SKM-1 (cell line): ENCODE results near the gene OSBPL5.

Experiments
- DNase-seq: peaks from one replicate; lab custom pipeline; 2025; ENCODE audit not compliant: unreplicated experiment; lab: John Stamatoyannopoulos, UW

The OSBPL5 gene

DNA sequence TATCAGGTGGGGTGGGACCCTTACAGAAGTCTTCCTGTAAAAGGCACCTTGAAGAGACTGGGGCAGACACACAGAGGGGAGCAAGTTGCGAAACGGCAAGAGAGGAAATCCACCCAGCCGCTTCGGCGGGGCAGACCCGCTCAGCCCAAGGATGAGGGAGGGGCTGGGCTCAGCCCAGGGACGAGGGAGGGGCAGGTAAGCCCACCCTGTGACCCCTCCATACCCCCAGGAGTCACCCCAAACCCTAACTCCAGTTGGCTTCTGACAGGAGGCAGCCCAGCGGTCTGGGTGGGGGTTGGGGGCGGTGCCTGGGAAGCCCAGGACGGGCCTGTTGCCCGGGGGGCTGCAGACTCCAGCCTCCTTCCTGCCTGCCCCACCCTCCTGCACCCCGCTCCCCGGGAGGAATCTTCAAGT is 965 bp downstream of the OSBPL5 start:
- no peak for DNase-seq

DNA sequence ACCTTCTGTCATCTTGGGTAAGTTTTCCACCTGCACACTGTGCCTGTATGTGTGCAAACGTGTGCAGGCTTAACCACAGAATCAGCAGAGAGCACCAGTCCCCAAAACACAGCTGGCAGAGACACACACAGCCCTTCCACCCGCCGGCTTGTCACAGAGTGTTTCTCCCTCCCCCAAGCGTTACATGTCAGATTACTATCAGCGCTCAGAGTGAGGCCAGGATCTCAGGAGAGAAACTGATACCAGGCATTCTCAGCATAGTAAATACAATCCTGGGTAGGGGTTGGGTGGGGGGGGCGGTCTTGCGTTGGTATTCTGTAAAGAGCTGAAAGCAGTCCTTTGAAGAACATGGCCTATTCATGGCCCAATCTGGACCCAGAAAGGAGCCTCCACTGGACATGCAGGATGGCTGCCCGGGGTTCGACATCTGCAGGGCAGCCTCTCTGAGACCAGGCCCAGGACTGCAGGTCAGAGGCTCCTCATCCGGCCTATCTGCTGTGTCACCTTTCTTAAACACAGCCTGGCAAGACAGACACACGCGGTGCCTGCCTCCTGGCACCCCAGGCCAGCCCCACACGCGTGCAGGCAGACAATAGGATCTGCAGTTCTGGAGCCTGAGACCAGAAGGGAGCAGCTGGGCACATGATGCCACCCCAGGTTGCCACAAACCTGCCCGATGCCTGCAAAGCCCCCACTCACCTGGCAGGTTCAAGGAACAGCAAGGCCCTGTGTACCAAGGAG is 1.7 kb downstream of the OSBPL5 start:
- no peak for DNase-seq

DNA sequence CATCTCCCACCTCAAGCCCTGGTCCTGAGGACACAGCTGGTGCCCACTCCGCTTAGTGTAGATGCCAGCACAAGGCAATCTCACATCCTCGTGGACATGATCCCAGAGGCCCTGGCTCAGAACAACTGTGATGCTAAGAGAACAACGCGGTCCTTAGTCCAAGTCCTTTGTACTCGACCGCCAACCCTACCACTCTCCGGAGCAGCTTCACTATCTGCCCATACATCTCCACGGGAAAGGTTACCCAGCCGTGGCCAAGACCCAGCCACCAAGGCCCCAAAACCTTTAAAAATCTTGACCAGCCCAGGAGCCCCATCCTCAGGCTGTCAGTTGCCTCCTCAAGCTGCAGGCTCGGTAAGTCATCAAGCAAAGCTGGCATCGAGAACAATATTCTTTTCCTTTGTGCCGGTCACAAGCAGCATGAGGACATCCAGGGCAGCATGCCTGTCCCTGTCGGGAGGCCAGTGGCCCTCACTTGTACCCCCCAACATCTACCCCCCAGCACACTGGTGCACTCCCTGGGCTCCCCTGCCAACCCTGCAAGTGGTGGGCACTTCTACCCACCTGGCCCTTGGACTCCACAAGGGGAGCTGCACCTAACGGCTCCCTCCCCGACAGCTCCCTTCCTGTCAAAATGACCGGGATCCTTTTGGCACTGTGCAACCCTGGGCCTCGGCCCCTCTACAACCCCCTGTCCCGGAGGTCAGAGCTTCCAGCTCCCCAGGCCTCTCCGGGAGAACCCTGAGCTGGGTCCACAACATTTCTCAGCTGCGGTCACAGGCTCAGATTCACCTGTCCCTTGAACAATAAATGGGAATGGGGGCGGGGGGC is 2.5 kb downstream of the OSBPL5 start:
- DNase-seq: no peak

DNA sequence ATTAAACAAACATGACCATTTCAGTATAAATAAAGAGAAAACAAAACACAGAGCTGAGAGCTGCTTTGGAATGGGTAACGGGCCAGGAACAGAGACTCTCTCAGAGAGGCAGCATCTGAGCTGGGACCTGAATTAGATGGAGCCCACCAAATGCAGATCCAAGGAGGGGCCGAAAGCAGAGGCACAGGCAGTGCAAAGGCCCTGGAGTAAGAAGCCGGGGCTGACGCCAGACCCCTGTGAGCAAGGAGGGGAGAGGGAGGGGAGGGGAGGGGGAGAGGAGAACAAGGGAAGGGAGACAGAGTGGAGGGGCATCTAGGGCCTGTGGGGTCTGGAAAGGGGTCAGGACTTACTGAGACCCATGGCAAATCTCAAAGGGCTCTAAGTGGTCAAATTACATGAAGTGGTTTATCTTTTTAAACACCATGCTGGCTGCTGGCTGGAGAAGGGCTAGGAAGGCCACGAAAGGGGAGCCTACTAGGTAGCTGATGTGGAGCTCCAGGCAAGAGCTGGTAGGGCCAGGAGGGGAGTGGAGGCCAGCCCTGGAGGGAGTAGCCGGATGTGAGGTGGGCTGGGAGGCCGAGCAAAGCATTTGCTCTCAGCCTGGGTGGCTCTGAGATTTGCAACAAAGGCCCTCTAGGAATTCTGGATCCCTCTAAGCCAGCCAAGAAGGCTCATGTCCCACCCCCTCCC is 3.2 kb downstream of the OSBPL5 start:
- no peak for DNase-seq

DNA sequence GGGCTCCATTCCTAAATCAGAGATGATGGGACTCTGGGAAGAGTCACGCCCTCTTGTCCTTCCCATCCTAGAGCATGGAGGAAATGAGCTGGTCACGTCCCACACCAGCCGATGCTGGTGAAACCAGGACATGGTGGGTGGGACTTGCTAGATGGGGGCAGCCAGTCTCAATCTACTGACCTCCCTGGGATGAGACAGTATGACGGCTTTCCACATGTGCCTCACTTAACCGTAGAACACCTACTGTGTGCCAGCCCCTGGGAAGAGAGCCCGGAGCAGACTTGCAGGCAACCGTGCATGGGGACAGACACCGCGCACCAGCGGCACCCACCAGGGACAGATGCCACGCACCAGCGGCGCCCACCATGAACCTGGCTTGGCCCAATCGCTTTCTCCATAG is 3.8 kb downstream of the OSBPL5 start:
- DNase-seq: no peak

DNA sequence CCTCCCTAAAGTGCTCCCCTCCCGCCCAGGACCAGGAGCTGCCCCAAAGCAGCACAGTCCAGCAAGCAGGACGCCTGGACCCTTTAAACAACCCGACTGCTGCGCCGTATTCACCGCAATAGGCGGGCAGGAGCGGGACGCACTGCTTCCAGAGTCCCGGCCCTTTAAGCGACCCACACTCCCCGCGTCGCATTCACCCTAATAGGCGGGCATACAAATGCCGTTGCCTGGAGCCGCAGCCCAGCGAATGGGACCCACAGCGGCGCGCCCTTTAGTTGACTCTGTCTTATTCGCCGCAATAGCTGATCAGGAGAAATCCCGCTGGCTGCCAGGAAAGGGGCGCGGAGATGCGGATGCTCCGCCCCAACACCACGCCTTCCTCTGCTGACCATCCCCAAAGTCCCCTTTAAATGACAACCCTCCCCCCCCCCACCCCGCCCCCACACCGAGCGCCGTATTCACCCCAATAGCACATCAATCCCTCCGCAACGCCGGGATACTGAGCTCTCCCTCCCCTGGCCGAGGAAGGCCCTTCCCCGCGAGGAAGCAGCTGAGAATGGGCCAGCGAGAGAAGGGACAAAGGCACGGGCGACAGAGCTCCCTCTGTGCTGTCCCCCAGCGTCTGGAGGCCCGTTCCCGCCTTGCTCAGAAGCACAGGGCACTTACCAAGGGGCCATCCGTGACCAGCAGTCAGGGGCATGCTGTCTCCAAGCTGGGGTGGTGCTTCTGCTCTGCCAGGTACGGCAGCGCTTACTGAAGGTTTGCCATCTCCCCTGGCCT is 4.7 kb downstream of the OSBPL5 start:
- no peak for DNase-seq

DNA sequence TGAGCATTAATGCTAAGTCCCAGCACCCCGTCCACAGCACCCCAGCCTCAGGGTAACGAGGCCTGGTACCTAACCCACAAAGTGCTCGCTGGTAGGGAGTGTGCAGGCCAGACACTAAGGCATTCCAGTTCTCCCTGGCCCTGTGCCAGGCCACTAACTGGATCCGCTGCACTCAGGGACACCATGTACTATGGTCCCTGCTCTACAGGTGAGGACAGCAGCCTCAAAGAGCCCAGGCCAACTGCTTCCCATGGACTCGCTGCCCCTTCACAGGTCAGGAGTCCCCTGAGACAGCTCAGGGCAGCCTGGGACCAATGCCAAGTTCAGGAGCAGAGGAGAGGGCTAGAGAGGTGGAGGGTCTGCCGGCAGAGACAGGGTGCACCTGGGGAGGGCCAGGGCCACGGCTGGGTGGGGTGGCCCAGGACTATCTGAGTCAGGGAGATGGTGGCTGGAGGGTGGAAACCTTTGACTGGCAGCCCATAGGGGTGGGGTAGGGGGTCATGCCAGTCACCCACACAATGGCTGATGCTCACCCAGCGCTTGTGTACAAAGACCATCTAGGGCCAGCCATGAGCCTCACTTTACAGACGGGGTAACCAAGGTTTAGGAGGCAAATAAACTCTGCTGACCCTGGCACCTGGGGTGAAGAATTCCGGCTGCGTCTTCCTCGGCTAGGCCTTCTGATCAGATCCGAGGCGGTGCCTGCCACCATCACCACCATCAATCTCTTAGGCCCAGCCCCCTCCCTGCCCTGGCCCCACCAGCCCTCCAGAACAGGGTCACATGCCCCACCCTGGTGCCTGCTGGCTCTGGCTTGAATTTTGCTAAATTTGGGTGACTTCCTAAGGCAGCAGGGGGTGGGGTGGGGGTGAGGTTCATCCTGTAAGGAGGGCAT is 5.6 kb downstream of the OSBPL5 start:
- no peak for DNase-seq

DNA sequence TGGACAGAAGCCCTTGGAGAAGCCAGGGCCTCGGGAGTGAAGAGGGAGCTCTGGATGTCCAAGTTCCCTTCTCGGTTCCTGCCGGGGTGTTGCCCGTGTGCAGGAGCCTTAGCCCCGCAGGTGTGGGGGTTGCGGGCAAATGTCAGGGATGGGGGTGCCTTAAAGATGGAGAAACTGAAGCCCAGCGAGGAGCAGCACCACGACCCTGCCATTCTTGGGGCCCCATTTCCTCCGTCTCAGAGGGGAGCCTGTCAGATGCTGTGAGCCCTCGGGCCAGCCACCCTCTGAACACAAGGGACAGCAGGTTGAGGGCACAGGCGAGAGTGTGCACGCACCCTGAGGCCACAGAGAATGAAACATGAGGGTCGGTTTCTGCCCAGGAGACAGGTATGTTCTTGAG is 6.3 kb downstream of the OSBPL5 start:
- no peak for DNase-seq

DNA sequence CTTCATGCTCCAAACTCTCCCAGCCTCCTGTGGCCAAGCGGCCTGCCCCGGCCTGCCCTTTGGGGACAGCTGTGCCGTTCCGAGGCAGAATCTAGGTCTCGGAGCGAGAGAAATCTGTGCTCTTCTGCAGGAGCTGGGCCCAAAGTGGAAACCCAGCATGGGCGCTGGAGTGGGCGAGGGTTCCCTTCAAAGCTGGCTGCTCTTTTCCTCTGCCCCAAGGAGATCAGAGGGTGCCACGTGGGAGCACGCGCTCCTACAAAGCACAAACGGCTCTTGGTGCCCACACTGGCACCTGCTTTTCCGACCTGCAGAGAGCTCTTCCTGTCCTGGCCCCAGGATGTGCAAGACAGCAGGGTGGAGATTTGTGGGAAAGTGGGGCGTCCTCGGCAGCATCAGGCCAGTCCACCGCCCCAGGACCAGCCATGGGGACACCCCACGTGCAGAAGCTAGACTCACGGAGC is 6.9 kb downstream of the OSBPL5 start:
- DNase-seq: no peak

DNA sequence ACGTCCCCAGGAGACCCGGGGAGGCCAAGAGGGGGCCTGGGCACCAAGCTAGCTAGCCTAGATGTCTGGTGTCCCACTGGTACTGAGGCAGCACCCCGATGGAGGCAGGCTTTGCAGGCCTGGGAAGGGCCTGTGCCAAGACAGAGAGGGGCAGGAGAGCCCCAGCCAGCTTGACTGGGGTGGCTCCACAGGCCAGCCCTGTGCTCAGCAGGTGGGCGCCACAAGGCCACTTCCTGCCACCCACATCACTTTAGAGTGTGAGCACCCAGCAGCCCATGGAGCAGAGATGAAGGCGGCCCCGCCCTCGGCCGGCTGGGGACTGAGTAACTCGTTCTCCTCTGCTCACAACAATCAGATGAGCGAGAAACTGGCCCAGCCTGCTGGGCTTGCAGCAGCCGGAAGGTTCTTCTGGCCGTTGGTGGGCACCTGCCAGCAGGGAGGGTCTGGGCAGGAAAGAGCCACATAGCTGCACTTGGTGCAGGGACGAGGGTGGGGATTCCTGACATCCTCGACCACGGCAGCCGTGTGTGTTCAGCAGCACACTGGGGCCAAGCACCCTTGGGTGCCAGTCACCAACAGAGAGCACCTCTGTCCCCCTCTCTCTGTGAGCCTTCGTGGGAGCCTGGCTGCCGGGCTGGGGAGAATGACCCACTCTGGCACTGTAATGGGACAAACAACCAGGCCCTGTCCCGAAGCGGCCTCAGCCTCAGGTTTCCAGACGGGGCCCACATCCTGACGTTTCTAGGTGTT is 7.6 kb downstream of the OSBPL5 start:
- DNase-seq: no peak

DNA sequence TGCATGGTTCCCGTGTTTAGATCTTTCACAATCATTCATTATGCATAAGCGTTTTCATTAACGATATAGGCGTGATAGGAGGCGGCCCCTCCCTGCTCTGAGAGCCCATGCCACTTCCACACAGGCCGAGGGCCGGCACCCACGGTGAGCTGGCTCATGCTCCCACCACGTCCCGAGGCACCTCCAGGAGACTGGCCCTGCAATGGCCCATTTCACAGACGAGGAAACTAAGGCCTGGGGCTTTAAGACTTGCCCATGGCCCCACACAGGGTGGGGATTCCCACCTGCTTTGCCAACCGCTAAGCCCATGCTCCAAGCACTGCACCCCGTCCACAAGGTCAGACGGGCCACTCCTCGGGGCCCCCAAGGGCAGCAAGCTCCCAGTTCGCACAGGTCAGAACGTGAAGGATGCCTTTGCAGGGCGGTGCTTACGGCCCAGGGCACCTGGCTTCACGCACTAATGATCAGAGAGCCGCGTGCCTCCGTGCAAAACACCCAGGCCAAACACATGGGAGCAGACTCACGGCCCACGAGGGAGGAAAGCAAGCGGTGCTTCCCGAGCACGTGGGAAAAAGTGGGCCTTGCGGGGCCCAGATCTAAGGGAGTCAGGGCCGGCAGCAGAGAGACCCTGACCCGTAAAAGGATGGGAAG is 8.3 kb downstream of the OSBPL5 start:
- DNase-seq: no peak

DNA sequence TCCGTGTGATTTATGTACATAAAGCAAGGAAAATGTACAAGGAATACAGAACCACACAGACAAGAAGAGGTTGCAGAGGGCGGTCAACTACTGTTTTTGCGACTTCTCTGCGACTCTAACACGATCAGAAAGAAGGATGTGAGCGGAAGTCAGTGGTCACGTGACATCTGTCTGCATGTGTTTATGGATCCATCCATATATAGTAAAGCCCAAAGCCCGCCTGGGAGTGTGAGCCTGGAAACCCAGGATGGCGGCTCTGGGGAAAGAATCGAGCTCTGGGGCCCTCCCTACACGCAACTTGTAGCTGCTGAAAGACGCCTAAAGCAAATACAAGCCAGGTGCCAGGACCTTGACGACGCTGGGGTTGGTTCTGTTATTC is 8.8 kb downstream of the OSBPL5 start:
- no peak for DNase-seq

DNA sequence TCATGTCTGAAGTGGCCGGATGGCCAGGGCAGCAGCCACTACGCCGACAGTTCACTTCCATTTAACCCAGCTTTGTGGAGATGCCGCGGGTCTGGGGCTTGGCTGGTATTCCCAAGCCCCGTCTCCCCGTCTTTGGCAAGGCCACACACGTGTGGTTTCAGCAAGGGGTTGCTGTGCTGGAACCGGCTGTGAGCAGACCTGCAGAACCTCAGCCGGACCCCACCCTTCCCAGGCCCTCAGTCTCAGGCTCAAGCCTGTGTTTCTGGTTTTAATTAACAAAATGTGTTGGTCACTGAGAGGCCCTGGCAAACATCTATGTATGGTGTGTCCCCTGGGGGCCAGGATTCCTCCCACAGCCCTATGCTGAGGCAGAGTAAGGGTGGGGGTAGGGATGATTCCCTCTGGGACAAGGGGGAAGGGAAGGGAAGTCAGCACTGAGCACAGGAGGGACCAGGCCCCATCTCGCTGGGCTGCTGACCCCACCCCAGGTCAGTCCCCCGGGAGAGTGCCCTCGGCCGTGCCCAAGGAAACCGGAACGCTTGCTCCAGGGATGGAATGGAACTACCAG is 9.3 kb downstream of the OSBPL5 start:
- DNase-seq: no peak

DNA sequence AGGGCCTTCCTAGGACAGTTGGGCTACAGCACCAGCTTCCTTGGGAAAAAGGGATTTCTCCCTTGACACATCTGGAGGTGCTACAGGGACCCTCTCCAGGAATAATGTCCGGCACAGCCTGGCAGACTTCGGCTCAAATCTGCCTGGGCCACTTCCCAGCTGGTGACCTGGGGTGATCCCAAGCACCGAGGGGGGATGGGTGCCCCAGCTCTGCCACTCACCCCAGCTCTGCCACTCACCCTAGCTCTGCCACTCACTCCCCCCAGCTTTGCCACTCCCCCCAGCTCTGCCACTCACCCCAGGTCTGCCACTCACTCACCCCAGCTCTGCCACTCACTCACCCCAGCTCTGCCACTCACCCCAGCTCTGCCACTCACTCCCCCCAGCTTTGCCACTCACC is 9.9 kb downstream of the OSBPL5 start:
- no peak for DNase-seq

DNA sequence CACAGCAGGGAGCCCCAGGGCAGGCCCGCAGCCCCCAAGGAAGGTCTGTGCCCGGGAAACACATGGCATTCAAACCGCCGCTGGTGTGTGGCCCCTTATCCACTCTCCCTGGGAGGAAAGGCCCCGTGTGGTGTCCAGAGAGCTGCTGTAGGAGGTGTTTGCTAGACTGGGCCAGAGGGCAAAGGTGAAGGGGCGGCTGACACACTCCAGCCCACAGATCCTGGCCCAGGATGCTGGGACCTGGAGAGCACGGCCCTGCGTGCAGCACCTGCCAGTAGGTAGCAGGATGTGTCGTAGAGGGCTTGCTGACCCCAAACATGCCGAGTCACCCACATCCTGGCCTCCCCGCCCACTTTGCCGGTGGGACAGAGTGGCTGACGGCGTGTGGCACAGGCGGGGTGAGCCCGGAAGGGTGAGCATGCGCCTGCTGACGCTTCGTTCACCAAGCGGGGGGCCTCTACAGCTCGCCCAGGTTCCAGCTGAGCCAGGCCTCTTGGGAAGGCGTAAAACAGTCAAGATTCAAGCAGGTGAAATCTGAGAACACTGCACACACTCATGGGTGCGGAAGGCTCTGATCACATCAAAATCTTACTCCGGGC is 11.0 kb downstream of the OSBPL5 start:
- DNase-seq: no peak

DNA sequence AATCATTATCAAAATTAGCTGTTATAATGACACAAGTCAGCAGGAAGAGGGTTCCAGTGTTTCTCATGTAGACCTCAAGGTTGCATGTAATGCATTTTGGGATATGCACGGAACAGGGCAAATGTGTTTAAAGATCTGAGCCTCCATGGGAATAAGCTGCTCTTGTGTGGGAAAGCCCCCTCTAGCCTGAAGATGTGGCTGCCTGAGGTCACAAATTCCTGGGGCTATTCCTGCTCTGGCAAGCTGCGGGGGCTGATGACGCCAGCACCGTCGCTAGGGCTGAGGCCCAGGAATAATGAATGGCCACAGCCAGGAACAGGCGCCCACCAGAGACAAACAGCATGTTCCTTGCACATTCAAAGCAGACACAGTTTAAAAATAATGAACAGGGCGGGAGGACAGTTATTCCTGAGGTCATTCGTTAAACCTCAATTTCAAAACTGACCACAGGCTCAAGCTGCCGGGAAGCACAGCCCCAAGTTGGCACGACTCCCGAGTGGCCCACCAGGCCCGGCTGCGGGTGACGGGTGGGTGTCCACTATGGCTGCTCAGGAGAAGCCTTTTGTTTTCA is 11.7 kb downstream of the OSBPL5 start:
- no peak for DNase-seq

DNA sequence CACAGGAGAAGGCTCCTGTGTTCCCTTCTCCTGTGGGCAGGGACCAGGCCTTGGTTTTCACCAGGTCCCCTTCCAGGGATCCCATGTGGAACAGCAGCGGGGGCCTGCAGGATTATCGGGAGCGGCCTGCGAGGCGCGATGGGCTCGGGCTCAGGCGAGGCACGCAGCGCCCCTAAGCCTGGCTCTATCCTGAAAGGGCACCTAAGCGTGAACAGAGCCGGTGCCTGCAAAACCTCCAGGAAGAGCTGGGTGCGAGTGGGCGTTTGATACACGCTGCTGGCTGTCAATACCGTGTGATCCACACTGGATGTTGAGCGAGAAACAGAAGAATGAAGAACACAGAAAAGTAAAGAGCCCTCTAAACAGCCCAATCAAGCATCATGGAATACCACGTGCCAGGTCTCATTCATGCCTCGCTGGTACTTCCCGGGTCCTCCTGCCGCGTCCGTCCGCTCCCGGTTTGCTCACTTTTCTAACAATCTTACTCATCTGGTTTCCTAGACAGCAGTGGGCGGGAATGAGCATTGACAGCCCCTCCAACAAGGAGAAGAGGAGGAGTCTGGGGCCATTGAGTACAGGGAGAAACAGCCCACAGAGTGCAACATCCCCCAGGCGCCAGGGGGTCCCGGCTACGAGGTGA is 12.5 kb downstream of the OSBPL5 start:
- DNase-seq: no peak
